Epidermal melanocyte (primary cell): ENCODE results near the gene PKD2L1.

Experiments used
- DNase-seq: peaks from one replicate; pipeline ENCODE4 v3.0.0; 2011; ENCODE audit warnings: low spot score; ENCODE audit not compliant: insufficient read length

Gene PKD2L1

GRCh38 chr10:100356067-100357017 is 26.3 kb upstream of the PKD2L1 start:
- DNase-seq = no peak

GRCh38 chr10:100355086-100355485 is 25.1 kb upstream of the PKD2L1 start:
- DNase-seq = no peak

- DNase-seq = no peak
Observed at GRCh38 chr10:100353770-100354485, 23.9 kb upstream of the PKD2L1 start.

GRCh38 chr10:100350914-100351485 is 21.0 kb upstream of the PKD2L1 start:
- DNase-seq = no peak

- no peak for DNase-seq
Observed at GRCh38 chr10:100349672-100350071, 19.6 kb upstream of the PKD2L1 start.

- no peak for DNase-seq
Observed at GRCh38 chr10:100349087-100349486, 19.1 kb upstream of the PKD2L1 start.

GRCh38 chr10:100348389-100348927 is 18.4 kb upstream of the PKD2L1 start:
- no peak for DNase-seq

- no peak for DNase-seq
Observed at GRCh38 chr10:100347568-100348195, 17.7 kb upstream of the PKD2L1 start.

GRCh38 chr10:100346765-100347567 is 16.9 kb upstream of the PKD2L1 start, which contains the start of gene SCD:
Gene SCD (plus strand): TSS chr10:100347233. CDS start chr10:100347505, 272 bp downstream.
- DNase-seq = peak; percentile 90

GRCh38 chr10:100346351-100346764 is 16.3 kb upstream of the PKD2L1 start:
- DNase-seq = peak; percentile 69

- no peak for DNase-seq
Observed at GRCh38 chr10:100345570-100346330, 15.7 kb upstream of the PKD2L1 start.

- DNase-seq = no peak
Observed at GRCh38 chr10:100344241-100344788, 14.3 kb upstream of the PKD2L1 start.

- no peak for DNase-seq
Observed at GRCh38 chr10:100342627-100342972, 12.6 kb upstream of the PKD2L1 start.

GRCh38 chr10:100341953-100342626 is 12.1 kb upstream of the PKD2L1 start:
- DNase-seq = peak; percentile 70

- no peak for DNase-seq
Observed at GRCh38 chr10:100340948-100341847, 11.2 kb upstream of the PKD2L1 start.

GRCh38 chr10:100339236-100339635 is 9.2 kb upstream of the PKD2L1 start:
- no peak for DNase-seq

GRCh38 chr10:100338434-100339036 is 8.5 kb upstream of the PKD2L1 start:
- DNase-seq = peak; percentile 66
